ENCODE measurements around the gene ASB2. TPM values are rescaled to one million over a fixed set of nuclear protein-coding genes. Genes with fewer than 3 reads are reported as not detected.
A peak's percentile ranks its signal among the peaks of the same experiment; 100 is the strongest.

Gene ASB2
- total and polyA plus RNA-seq, 2 donors = 2.6 to 3.7 TPM

DNA sequence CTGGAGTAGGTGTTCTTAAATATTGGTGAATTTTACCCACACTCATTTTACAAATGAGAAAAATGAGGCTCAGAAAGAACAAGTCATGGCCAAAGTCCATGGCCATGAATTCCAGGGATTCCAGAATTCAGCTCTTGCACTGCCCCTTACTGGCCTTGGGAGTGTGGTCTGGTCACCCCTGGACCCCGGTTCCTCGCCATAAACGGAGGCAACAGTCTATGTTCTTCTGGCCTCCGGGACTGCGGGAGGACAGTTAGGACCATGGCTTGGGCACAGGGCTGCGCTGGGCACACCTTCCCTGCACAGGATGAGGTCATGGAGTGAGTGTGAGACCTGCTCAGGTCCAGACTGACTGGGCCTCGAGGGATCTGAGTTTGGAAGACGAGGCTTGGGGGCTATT, 27.6 kb upstream of the ASB2 start:
- Histone ChIP-seq H3K4me1 (ENCODE audit: control insufficient read depth in 2 of 2, insufficient read depth in 2 of 2, low read length in 2 of 2) (peaks cover 0 to 7% of the 10 kb centered on the region in 2 donors), H3K27ac (ENCODE audit: low read depth in 1 of 2, low read length in 1 of 2) (no peak overlapping the region), H3K27me3 (ENCODE audit: control insufficient read depth in 2 of 2, insufficient read depth in 1 of 2, low read length in 1 of 2) (peaks cover 0 to 22% of the 10 kb centered on the region in 2 donors), H3K36me3 (ENCODE audit: control insufficient read depth in 2 of 2, insufficient read depth in 2 of 2, low read length in 1 of 2) (no peaks in the 10 kb centered on the region), H3K9me3 (ENCODE audit: control insufficient read depth in 2 of 2, insufficient read depth in 1 of 2, low read length in 1 of 2) (no peaks in the 10 kb centered on the region), H3K4me3 (ENCODE audit: low read length in 2 of 2) (no peak overlapping the region)
- DNase-seq (ENCODE audit: low read depth in 6 of 9, low spot score in 9 of 9) = no peak
- 95% methylated on average over 8 of the region's 8 CpGs for WGBS

DNA sequence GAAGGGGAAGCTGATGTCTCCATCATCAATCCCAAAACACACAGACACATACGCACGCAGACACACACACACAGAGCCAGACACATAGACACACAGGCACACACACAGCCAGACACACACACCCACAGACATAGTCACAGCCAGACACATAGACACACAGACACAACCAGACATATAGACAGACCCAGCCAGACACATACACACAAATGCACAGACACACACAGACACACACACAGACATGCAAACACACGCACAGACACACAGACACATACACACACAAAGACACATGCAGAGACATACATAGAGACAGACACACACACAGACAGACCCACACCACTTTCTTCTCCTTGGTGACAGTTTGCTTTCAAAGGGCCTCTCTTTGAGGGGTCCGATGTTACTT, 27.0 kb upstream of the ASB2 start:
- no peaks in the 10 kb centered on the region for H3K9me3 ChIP-seq (ENCODE audit: control insufficient read depth in 2 of 2, insufficient read depth in 1 of 2, low read length in 1 of 2)
- WGBS = 84% methylated on average over 4 of the region's 4 CpGs
- peaks cover 0 to 18% of the 10 kb centered on the region in 2 donors for H3K27me3 ChIP-seq (ENCODE audit: control insufficient read depth in 2 of 2, insufficient read depth in 1 of 2, low read length in 1 of 2)
- H3K36me3 ChIP-seq (ENCODE audit: control insufficient read depth in 2 of 2, insufficient read depth in 2 of 2, low read length in 1 of 2) = no peaks in the 10 kb centered on the region
- no peak for DNase-seq (ENCODE audit: low read depth in 6 of 9, low spot score in 9 of 9)
- H3K4me1 ChIP-seq (ENCODE audit: control insufficient read depth in 2 of 2, insufficient read depth in 2 of 2, low read length in 2 of 2) = peaks cover 0 to 7% of the 10 kb centered on the region in 2 donors
- H3K4me3 ChIP-seq (ENCODE audit: low read length in 2 of 2) = no peak overlapping the region
- no peak overlapping the region for H3K27ac ChIP-seq (ENCODE audit: low read depth in 1 of 2, low read length in 1 of 2)

GRCh38 chr14:94001501-94002396, 25.4 kb upstream of the ASB2 start:
- 41% methylated on average over 26 of the region's 26 CpGs for WGBS
- Histone ChIP-seq H3K27ac (ENCODE audit: low read depth in 1 of 2, low read length in 1 of 2) (no peak overlapping the region), H3K4me3 (ENCODE audit: low read length in 2 of 2) (no peak overlapping the region), H3K4me1 (ENCODE audit: control insufficient read depth in 2 of 2, insufficient read depth in 2 of 2, low read length in 2 of 2) (peaks cover 0 to 3% of the 10 kb centered on the region in 2 donors), H3K36me3 (ENCODE audit: control insufficient read depth in 2 of 2, insufficient read depth in 2 of 2, low read length in 1 of 2) (no peaks in the 10 kb centered on the region), H3K9me3 (ENCODE audit: control insufficient read depth in 2 of 2, insufficient read depth in 1 of 2, low read length in 1 of 2) (no peaks in the 10 kb centered on the region), H3K27me3 (ENCODE audit: control insufficient read depth in 2 of 2, insufficient read depth in 1 of 2, low read length in 1 of 2) (peaks cover 0 to 22% of the 10 kb centered on the region in 2 donors)
- peak in 6 of 9 donors; percentile 13 to 53 (median 32) for DNase-seq (ENCODE audit: low read depth in 6 of 9, low spot score in 9 of 9)

- 82% methylated on average over 13 of the region's 13 CpGs for WGBS
- H3K27ac ChIP-seq (ENCODE audit: low read depth in 1 of 2, low read length in 1 of 2) = no peak overlapping the region
- H3K27me3 ChIP-seq (ENCODE audit: control insufficient read depth in 2 of 2, insufficient read depth in 1 of 2, low read length in 1 of 2) = peaks cover 0 to 30% of the 10 kb centered on the region in 2 donors
These were observed 24.6 kb upstream of the ASB2 start for GRCh38 chr14:94001016-94001415.

GRCh38 chr14:94000267-94000666, 23.9 kb upstream of the ASB2 start:
- WGBS = 93% methylated on average over 6 of the region's 6 CpGs
- Histone ChIP-seq H3K27ac (ENCODE audit: low read depth in 1 of 2, low read length in 1 of 2) (no peak overlapping the region), H3K36me3 (ENCODE audit: control insufficient read depth in 2 of 2, insufficient read depth in 2 of 2, low read length in 1 of 2) (no peaks in the 10 kb centered on the region), H3K9me3 (ENCODE audit: control insufficient read depth in 2 of 2, insufficient read depth in 1 of 2, low read length in 1 of 2) (no peaks in the 10 kb centered on the region), H3K4me3 (ENCODE audit: low read length in 2 of 2) (no peak overlapping the region), H3K27me3 (ENCODE audit: control insufficient read depth in 2 of 2, insufficient read depth in 1 of 2, low read length in 1 of 2) (peaks cover 0 to 37% of the 10 kb centered on the region in 2 donors), H3K4me1 (ENCODE audit: control insufficient read depth in 2 of 2, insufficient read depth in 2 of 2, low read length in 2 of 2) (peaks cover 0 to 3% of the 10 kb centered on the region in 2 donors)
- DNase-seq (ENCODE audit: low read depth in 6 of 9, low spot score in 9 of 9) = no peak

More at GRCh38 chr14:94001016-94001415, 24.6 kb upstream of the ASB2 start:
- no peaks in the 10 kb centered on the region for H3K36me3 ChIP-seq (ENCODE audit: control insufficient read depth in 2 of 2, insufficient read depth in 2 of 2, low read length in 1 of 2)
- H3K4me1 ChIP-seq (ENCODE audit: control insufficient read depth in 2 of 2, insufficient read depth in 2 of 2, low read length in 2 of 2) = peaks cover 0 to 3% of the 10 kb centered on the region in 2 donors
- H3K9me3 ChIP-seq (ENCODE audit: control insufficient read depth in 2 of 2, insufficient read depth in 1 of 2, low read length in 1 of 2) = no peaks in the 10 kb centered on the region
- H3K4me3 ChIP-seq (ENCODE audit: low read length in 2 of 2) = no peak overlapping the region
- no peak for DNase-seq (ENCODE audit: low read depth in 6 of 9, low spot score in 9 of 9)

DNA sequence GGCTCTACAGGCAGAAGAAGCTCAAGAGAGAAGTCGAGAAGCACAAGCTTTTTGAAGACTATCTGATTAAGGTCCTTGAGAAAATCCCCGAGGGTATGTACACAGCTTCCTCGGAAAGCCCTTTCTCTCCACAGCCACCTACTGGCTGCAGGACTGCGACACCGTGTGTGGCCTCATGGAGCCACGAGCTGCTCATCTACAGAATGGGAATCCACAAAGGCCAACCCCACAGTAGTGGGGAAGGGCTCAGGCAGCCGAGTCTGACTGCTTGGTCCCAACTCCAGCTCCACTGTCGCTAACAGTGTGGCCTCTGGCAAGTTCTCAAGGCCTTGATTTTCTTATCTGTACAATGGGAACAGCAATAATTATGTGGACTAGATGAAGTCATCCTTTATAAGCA, 23.2 kb upstream of the ASB2 start:
- no peak for DNase-seq (ENCODE audit: low read depth in 6 of 9, low spot score in 9 of 9)
- H3K27ac ChIP-seq (ENCODE audit: low read depth in 1 of 2, low read length in 1 of 2) = no peak overlapping the region
- no peaks in the 10 kb centered on the region for H3K9me3 ChIP-seq (ENCODE audit: control insufficient read depth in 2 of 2, insufficient read depth in 1 of 2, low read length in 1 of 2)
- H3K27me3 ChIP-seq (ENCODE audit: control insufficient read depth in 2 of 2, insufficient read depth in 1 of 2, low read length in 1 of 2) = peaks cover 0 to 38% of the 10 kb centered on the region in 2 donors
- no peak overlapping the region for H3K4me3 ChIP-seq (ENCODE audit: low read length in 2 of 2)
- H3K4me1 ChIP-seq (ENCODE audit: control insufficient read depth in 2 of 2, insufficient read depth in 2 of 2, low read length in 2 of 2) = peaks cover 0 to 3% of the 10 kb centered on the region in 2 donors
- WGBS = 83% methylated on average over 8 of the region's 8 CpGs
- H3K36me3 ChIP-seq (ENCODE audit: control insufficient read depth in 2 of 2, insufficient read depth in 2 of 2, low read length in 1 of 2) = no peaks in the 10 kb centered on the region

DNA sequence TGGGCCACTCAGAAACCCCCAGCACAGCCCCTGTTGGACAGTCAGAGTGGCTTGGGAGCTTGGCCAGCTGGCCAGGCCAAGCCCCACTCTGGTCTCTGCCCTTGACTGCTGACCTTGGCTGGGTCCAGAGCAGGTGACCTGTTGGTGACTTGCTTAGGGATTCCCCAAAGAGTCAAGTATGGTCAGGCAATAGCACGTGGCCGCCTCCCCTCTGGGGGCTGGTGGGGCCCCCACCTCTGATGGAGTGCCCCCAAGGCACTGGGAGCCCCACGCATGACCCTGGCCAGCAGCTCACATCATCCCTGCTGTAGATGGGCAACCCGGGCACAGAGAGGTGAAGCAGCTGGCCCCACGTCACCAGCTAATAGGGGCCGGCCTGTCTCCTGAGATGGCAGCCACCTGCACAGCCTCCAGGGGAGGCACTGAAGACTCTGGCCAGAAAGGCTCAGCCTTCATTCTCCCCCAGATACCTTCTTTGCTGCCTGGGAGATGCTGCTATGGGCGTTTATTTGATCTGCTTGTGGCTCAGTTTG, 22.6 kb upstream of the ASB2 start:
- peaks cover 0 to 36% of the 10 kb centered on the region in 2 donors for H3K27me3 ChIP-seq (ENCODE audit: control insufficient read depth in 2 of 2, insufficient read depth in 1 of 2, low read length in 1 of 2)
- DNase-seq (ENCODE audit: low read depth in 6 of 9, low spot score in 9 of 9) = no peak
- WGBS = 87% methylated on average over 7 of the region's 7 CpGs

DNA sequence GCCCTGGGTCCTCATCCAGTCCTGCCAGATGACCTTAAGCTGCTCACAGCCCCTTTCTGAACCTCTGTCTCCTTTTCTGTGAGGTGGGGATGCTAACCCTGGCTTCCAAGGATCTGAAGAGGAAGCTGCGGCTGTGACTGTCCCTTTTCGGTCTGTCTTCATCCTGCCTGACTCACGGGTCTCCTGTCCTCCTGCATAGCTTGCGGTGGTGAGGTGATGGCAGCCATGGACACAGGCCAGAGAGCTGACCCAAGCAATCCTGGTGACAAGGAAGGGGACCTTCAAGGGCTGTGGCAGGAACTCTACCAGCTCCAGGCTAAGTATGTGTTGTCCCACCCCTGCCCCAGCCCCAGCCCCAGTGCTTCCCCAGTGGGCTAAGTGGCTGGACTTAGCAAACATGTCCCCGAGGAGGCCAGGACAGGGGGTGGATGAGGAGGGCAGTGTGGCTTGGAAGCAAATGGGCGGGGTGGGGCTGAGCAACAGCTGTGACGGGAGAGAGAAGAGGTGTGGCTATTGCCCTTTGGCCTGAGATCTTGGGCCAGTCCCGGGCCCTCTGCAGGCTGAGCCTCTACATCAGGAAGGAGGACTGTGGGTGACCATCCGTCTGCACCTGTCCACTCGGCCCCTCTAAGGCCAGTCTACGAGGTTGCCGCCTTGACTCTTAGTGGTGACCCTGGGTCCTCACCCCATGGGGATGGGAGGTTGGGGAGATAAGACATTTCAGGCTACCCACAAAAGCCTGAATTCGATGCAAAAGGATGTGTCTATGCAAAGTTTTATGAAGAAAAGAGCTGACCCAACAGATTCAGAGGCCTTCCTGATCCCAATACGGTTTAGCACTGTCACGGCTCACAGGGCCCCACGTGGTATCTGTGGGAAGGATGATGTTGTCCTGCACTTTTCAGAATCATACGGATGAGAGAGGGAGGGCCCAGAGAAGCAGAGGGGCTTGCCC, 21.8 kb upstream of the ASB2 start:
- peaks cover 0 to 39% of the 10 kb centered on the region in 2 donors for H3K27me3 ChIP-seq (ENCODE audit: control insufficient read depth in 2 of 2, insufficient read depth in 1 of 2, low read length in 1 of 2)

More for the DNA sequence above, 22.6 kb upstream of the ASB2 start:
- Histone ChIP-seq H3K27ac (ENCODE audit: low read depth in 1 of 2, low read length in 1 of 2) (no peak overlapping the region), H3K9me3 (ENCODE audit: control insufficient read depth in 2 of 2, insufficient read depth in 1 of 2, low read length in 1 of 2) (no peaks in the 10 kb centered on the region), H3K4me1 (ENCODE audit: control insufficient read depth in 2 of 2, insufficient read depth in 2 of 2, low read length in 2 of 2) (peaks cover 0 to 3% of the 10 kb centered on the region in 2 donors), H3K4me3 (ENCODE audit: low read length in 2 of 2) (no peak overlapping the region), H3K36me3 (ENCODE audit: control insufficient read depth in 2 of 2, insufficient read depth in 2 of 2, low read length in 1 of 2) (no peaks in the 10 kb centered on the region)

More for the DNA sequence above, 21.8 kb upstream of the ASB2 start:
- WGBS = 94% methylated on average over 17 of the region's 17 CpGs
- Histone ChIP-seq H3K9me3 (ENCODE audit: control insufficient read depth in 2 of 2, insufficient read depth in 1 of 2, low read length in 1 of 2) (no peaks in the 10 kb centered on the region), H3K4me3 (ENCODE audit: low read length in 2 of 2) (no peak overlapping the region), H3K36me3 (ENCODE audit: control insufficient read depth in 2 of 2, insufficient read depth in 2 of 2, low read length in 1 of 2) (no peaks in the 10 kb centered on the region), H3K27ac (ENCODE audit: low read depth in 1 of 2, low read length in 1 of 2) (no peak overlapping the region), H3K4me1 (ENCODE audit: control insufficient read depth in 2 of 2, insufficient read depth in 2 of 2, low read length in 2 of 2) (peaks cover 0 to 3% of the 10 kb centered on the region in 2 donors)
- DNase-seq (ENCODE audit: low read depth in 6 of 9, low spot score in 9 of 9) = no peak

Measured in thymus (tissue), 11 donors.